HG02885 (cell line): ENCODE measurements around the gene LRRTM3.

Experiments
- ATAC-seq: cut with Tn5 transposase; IDR thresholded peaks from one replicate; pipeline ENCODE4 v1.9.1; 2021; ENCODE audit warnings: mild to moderate bottlenecking; ENCODE audit not compliant: unreplicated experiment, poor library complexity

LRRTM3 gene

GRCh38 chr10:66925896-66926715 is at the start of gene LRRTM3:
Gene LRRTM3 (plus strand): TSS chr10:66926036.
- ATAC-seq: peak; percentile 100

- ATAC-seq: no peak
Measured at GRCh38 chr10:66877361-66877760, 48.5 kb upstream of the LRRTM3 start.

- ATAC-seq: no peak
Measured at GRCh38 chr10:66880292-66880691, 45.5 kb upstream of the LRRTM3 start.

GRCh38 chr10:66880826-66881225 is 45.0 kb upstream of the LRRTM3 start:
- ATAC-seq: no peak

- no peak for ATAC-seq
Measured at GRCh38 chr10:66881814-66882213, 44.0 kb upstream of the LRRTM3 start.

GRCh38 chr10:66882271-66882670 is 43.6 kb upstream of the LRRTM3 start:
- no peak for ATAC-seq

- ATAC-seq: no peak
Measured at GRCh38 chr10:66886848-66887247, 39.0 kb upstream of the LRRTM3 start.

- no peak for ATAC-seq
Measured at GRCh38 chr10:66888237-66888636, 37.6 kb upstream of the LRRTM3 start.

GRCh38 chr10:66892871-66893270 is 33.0 kb upstream of the LRRTM3 start:
- no peak for ATAC-seq

GRCh38 chr10:66910671-66911070 is 15.2 kb upstream of the LRRTM3 start:
- no peak for ATAC-seq

GRCh38 chr10:66916030-66916429 is 9.8 kb upstream of the LRRTM3 start:
- ATAC-seq: no peak

GRCh38 chr10:66917104-66917503 is 8.7 kb upstream of the LRRTM3 start:
- no peak for ATAC-seq

GRCh38 chr10:66919248-66919647 is 6.6 kb upstream of the LRRTM3 start:
- ATAC-seq: no peak

- ATAC-seq: no peak
Measured at GRCh38 chr10:66924674-66925345, 1.0 kb upstream of the LRRTM3 start.

GRCh38 chr10:66925373-66925772 is 463 bp upstream of the LRRTM3 start:
- no peak for ATAC-seq

GRCh38 chr10:66926841-66927240 is 1.0 kb downstream of the LRRTM3 start:
- ATAC-seq: no peak

- no peak for ATAC-seq
Measured at GRCh38 chr10:66927251-66927935, 1.6 kb downstream of the LRRTM3 start.

- no peak for ATAC-seq
Measured at GRCh38 chr10:66927971-66928770, 2.3 kb downstream of the LRRTM3 start.

GRCh38 chr10:66928776-66929175 is 2.9 kb downstream of the LRRTM3 start:
- no peak for ATAC-seq

- no peak for ATAC-seq
Measured at GRCh38 chr10:66929375-66929774, 3.5 kb downstream of the LRRTM3 start.
